ENCODE measurements around the gene ASPG. TPM values are rescaled to one million over a fixed set of nuclear protein-coding genes. Genes with fewer than 3 reads are reported as not detected.

ASPG gene
- total RNA-seq, 1 experiment from 2014 or later: not detected

DNA sequence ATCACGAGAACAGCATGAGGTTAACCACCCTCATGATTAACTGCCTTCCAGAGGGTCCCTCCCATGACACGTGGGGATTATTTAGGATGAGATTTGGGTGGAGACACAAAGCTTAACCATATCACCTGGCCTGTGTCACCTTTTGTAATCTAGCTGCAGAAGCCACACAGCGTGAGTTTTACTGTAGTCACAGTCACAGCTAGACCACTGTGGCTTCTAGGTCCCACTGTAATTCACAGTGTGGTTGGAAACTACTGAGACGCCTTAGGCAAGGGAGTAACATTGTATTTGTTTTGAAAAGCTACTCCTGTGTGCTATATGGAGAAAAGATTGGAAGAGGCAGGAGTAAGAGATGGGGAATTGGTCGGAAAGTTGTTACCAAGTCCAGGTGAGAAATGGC, 46.3 kb upstream of the ASPG start:
- no peak overlapping the region for H3K27ac Mint-ChIP-seq (ENCODE audit: unreplicated experiment)
- TF ChIP-seq, protein P1, sequence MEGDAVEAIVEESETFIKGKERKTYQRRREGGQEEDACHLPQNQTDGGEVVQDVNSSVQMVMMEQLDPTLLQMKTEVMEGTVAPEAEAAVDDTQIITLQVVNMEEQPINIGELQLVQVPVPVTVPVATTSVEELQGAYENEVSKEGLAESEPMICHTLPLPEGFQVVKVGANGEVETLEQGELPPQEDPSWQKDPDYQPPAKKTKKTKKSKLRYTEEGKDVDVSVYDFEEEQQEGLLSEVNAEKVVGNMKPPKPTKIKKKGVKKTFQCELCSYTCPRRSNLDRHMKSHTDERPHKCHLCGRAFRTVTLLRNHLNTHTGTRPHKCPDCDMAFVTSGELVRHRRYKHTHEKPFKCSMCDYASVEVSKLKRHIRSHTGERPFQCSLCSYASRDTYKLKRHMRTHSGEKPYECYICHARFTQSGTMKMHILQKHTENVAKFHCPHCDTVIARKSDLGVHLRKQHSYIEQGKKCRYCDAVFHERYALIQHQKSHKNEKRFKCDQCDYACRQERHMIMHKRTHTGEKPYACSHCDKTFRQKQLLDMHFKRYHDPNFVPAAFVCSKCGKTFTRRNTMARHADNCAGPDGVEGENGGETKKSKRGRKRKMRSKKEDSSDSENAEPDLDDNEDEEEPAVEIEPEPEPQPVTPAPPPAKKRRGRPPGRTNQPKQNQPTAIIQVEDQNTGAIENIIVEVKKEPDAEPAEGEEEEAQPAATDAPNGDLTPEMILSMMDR (IDR thresholded peaks at IDR 0.05; ENCODE audit: unreplicated experiment): no peak
- intact Hi-C loops (cut with micrococcal nuclease; ENCODE audit: unreplicated experiment): no loop called here
- no peaks in the 10 kb centered on the region for H3K36me3 Mint-ChIP-seq (ENCODE audit: insufficient read depth, unreplicated experiment)
- no peaks in the 10 kb centered on the region for H3K9me3 Mint-ChIP-seq (ENCODE audit: low read depth, unreplicated experiment)
- CTCF ChIA-PET: no interaction called here
- no TSS peak for BruUV-seq (replicated peaks)
- peaks cover 60% of the 10 kb centered on the region for H3K27me3 Mint-ChIP-seq (ENCODE audit: unreplicated experiment)
- no peak overlapping the region for H3K4me3 Mint-ChIP-seq (ENCODE audit: low read depth, unreplicated experiment)
- no peak for DNase-seq
- no peaks in the 10 kb centered on the region for H3K4me1 Mint-ChIP-seq (ENCODE audit: low read depth, unreplicated experiment)

DNA sequence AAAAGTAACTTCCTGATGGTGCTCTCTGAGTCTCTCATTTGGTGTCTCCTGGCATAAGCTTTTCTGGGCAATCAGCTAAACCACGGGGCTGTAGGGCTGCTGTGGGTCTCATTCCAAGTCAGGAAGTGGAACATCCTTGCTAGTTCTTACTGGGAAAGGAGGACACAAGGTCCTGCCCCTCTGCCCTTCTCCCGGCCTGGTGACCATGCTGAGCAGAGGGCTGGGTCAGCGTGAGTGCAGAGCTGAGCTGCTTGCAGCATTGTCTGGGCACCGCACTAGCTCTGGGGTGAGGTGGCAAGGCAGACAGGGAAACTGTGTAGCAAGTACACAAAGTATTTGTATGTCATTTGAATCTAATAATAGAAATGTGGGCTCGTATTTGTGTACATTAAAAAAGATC, 45.0 kb upstream of the ASPG start:
- Mint-ChIP-seq H3K27me3 (ENCODE audit: unreplicated experiment) (peaks cover 60% of the 10 kb centered on the region), H3K27ac (ENCODE audit: unreplicated experiment) (no peak overlapping the region), H3K36me3 (ENCODE audit: insufficient read depth, unreplicated experiment) (no peaks in the 10 kb centered on the region), H3K4me3 (ENCODE audit: low read depth, unreplicated experiment) (no peak overlapping the region), H3K4me1 (ENCODE audit: low read depth, unreplicated experiment) (no peaks in the 10 kb centered on the region), H3K9me3 (ENCODE audit: low read depth, unreplicated experiment) (no peaks in the 10 kb centered on the region)
- no peak for DNase-seq
- CTCF ChIA-PET: no interaction called here
- no TSS peak for BruUV-seq (replicated peaks)
- TF ChIP-seq, protein P1 (IDR thresholded peaks at IDR 0.05; ENCODE audit: unreplicated experiment): no peak
- intact Hi-C loops (cut with micrococcal nuclease; ENCODE audit: unreplicated experiment): no loop called here

DNA sequence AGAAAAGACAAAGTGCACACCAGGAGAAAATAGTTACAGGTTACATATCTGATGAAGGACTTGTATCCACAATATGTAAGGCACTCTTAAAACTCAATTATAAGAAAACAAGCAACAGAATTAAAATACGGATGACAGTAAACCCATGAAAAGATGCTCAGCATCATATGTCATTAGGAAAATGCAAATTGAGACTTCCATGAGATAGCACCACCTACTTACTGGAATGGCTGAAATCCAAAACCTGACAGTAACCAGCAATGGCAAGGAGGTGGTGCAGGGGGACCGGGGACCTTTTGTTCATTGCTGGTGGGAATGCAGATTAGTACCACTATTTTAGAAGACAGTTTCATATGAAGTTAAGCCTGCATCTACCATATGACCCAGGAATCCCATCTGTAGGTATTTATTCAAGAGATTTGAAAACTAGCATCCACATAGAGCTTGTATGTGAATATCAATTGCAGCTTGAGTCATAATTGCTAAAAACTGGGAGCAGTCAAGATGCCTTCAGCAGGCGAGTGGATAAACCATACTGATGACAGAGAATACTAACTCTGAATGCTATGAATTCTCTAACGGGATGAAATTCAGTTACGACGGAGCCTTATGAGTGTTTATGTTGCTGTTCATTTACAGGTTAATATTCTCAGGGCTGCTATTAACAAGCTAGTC, 43.9 kb upstream of the ASPG start:
- intact Hi-C loops (cut with micrococcal nuclease; ENCODE audit: unreplicated experiment): no loop called here

DNA sequence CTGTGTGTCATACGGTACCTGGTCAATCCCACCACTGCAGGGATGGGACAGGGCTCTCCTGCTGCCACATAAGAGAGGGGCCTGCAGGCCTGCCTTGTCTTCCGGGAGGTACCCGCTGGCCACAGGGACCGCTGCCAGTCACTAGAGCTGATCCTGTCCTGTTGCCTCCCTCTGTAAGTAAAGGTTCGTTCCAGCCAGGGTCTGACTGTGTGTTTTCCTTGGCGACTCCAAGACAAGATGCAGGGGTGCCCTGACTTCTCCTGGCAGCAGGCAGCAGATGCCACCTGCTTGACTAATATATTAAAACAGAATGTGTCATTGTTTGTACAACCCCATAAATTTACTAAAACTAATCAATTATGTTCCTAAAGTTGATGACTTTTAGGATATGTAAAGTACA, 41.5 kb upstream of the ASPG start:
- no peaks in the 10 kb centered on the region for H3K9me3 Mint-ChIP-seq (ENCODE audit: low read depth, unreplicated experiment)
- no peak overlapping the region for H3K4me3 Mint-ChIP-seq (ENCODE audit: low read depth, unreplicated experiment)
- H3K4me1 Mint-ChIP-seq (ENCODE audit: low read depth, unreplicated experiment): no peaks in the 10 kb centered on the region
- H3K36me3 Mint-ChIP-seq (ENCODE audit: insufficient read depth, unreplicated experiment): no peaks in the 10 kb centered on the region
- no peak overlapping the region for H3K27ac Mint-ChIP-seq (ENCODE audit: unreplicated experiment)
- CTCF ChIA-PET: no interaction called here
- intact Hi-C loops (cut with micrococcal nuclease; ENCODE audit: unreplicated experiment): no loop called here
- peaks cover 44% of the 10 kb centered on the region for H3K27me3 Mint-ChIP-seq (ENCODE audit: unreplicated experiment)
- no TSS peak for BruUV-seq (replicated peaks)
- TF ChIP-seq, protein P1 (IDR thresholded peaks at IDR 0.05; ENCODE audit: unreplicated experiment): no peak
- DNase-seq: no peak

More for the DNA sequence above, 43.9 kb upstream of the ASPG start:
- Mint-ChIP-seq H3K4me1 (ENCODE audit: low read depth, unreplicated experiment) (no peaks in the 10 kb centered on the region), H3K36me3 (ENCODE audit: insufficient read depth, unreplicated experiment) (no peaks in the 10 kb centered on the region), H3K27me3 (ENCODE audit: unreplicated experiment) (peaks cover 56% of the 10 kb centered on the region), H3K9me3 (ENCODE audit: low read depth, unreplicated experiment) (no peaks in the 10 kb centered on the region), H3K27ac (ENCODE audit: unreplicated experiment) (no peak overlapping the region), H3K4me3 (ENCODE audit: low read depth, unreplicated experiment) (no peak overlapping the region)
- no TSS peak for BruUV-seq (replicated peaks)
- no peak for DNase-seq
- CTCF ChIA-PET: no interaction called here
- TF ChIP-seq, protein P1 (IDR thresholded peaks at IDR 0.05; ENCODE audit: unreplicated experiment): no peak

Data from Calu3 (cell line).